GM12873 (cell line): ENCODE results near the gene SLC17A2.

Experiments used
- CTCF ChIP-seq: IDR thresholded peaks from 2 replicates; pipeline ENCODE4 v1.5.1; 2012; ENCODE audit warnings: low read depth, mild to moderate bottlenecking, moderate library complexity, low read length, control low read depth; ENCODE audit not compliant: insufficient read depth; ENCODE audit errors: missing control alignments

SLC17A2 gene

GRCh38 chr6:25888626-25889025 lies 41.9 kb downstream of the SLC17A2 start:
- TF ChIP-seq CTCF, result no peak

- TF ChIP-seq CTCF, result no peak
Observed at GRCh38 chr6:25886066-25886465, 44.4 kb downstream of the SLC17A2 start.

- TF ChIP-seq CTCF, result no peak
Observed at GRCh38 chr6:25883991-25884390, 46.5 kb downstream of the SLC17A2 start.

GRCh38 chr6:25883536-25883935 lies 47.0 kb downstream of the SLC17A2 start:
- no peak for TF ChIP-seq CTCF

- no peak for TF ChIP-seq CTCF
Observed at GRCh38 chr6:25882051-25882496, 48.4 kb downstream of the SLC17A2 start.

GRCh38 chr6:25880601-25881000 lies 49.9 kb downstream of the SLC17A2 start:
- no peak for TF ChIP-seq CTCF

GRCh38 chr6:25878721-25879322 lies 51.7 kb downstream of the SLC17A2 start:
- TF ChIP-seq CTCF, result no peak
